Measurements from ENCODE around the gene AHDC1. TPM values are rescaled to one million over a fixed set of nuclear protein-coding genes. Genes with fewer than 3 reads are reported as not detected.

The AHDC1 gene
- total and polyA plus RNA-seq, 8 donors = 5.8 to 95.0 (median 19.7) TPM

GRCh38 chr1:27566462-27567145 lies 37.3 kb downstream of the AHDC1 start:
- Histone ChIP-seq H3K27ac (peak overlapping the region; percentile 15 to 97 (median 95)), H3K4me3 (no peak overlapping the region), H3K36me3 (no peaks in the 10 kb centered on the region), H3K4me1 (peaks cover 99 to 100% (median 100%) of the 10 kb centered on the region in 4 donors), H3K27me3 (no peaks in the 10 kb centered on the region), H3K9me3 (no peaks in the 10 kb centered on the region)
- peak in 1 of 2 donors; percentile 44 for DNase-seq
- WGBS, 5 donors = 59 to 78% (median 71%) methylated on average over 12 to 13 of the region's 13 CpGs
- TF ChIP-seq POLR2AphosphoS5 (IDR thresholded peaks at IDR 0.05) (no peak), EP300 (IDR thresholded peaks at IDR 0.05) (no peak), POLR2A (IDR thresholded peaks at IDR 0.05) (no peak), CTCF (IDR thresholded peaks at IDR 0.05) (no peak)
- intact Hi-C loops (cut with DNase I; ENCODE audit: low total_unique reads) = no loop called here

GRCh38 chr1:27564710-27565649 lies 39.0 kb downstream of the AHDC1 start:
- Histone ChIP-seq H3K4me3 (peak overlapping the region in 1 of 4 donors; percentile 19), H3K27ac (peak overlapping the region; percentile 88 to 97 (median 95)), H3K4me1 (peaks cover 96 to 100% (median 100%) of the 10 kb centered on the region in 4 donors), H3K36me3 (no peaks in the 10 kb centered on the region), H3K27me3 (no peaks in the 10 kb centered on the region), H3K9me3 (no peaks in the 10 kb centered on the region)
- no peak for TF ChIP-seq CTCF (IDR thresholded peaks at IDR 0.05)
- TF ChIP-seq POLR2A (IDR thresholded peaks at IDR 0.05) = no peak
- no peak for TF ChIP-seq EP300 (IDR thresholded peaks at IDR 0.05)
- TF ChIP-seq POLR2AphosphoS5 (IDR thresholded peaks at IDR 0.05) = no peak
- intact Hi-C loops (cut with DNase I; ENCODE audit: low total_unique reads) = no loop called here
- 51 to 81% (median 72%) methylated on average over 9 to 26 of the region's 26 CpGs for WGBS, 5 donors
- DNase-seq = peak in 1 of 2 donors; percentile 75

GRCh38 chr1:27563591-27564471 lies 40.1 kb downstream of the AHDC1 start:
- no peaks in the 10 kb centered on the region for H3K9me3 ChIP-seq
- intact Hi-C loops (cut with DNase I; ENCODE audit: low total_unique reads) = no loop called here
- H3K4me1 ChIP-seq = peaks cover 85 to 100% (median 95%) of the 10 kb centered on the region in 4 donors
- 27 to 41% (median 32%) methylated on average over 8 to 10 of the region's 10 CpGs for WGBS, 5 donors
- peak overlapping the region; percentile 88 to 97 (median 95) for H3K27ac ChIP-seq
- peaks cover 0 to 3% (median under 1%) of the 10 kb centered on the region in 4 donors for H3K36me3 ChIP-seq
- DNase-seq = peak; percentile 83 to 88
- peak overlapping the region in 1 of 4 donors; percentile 19 for H3K4me3 ChIP-seq
- no peaks in the 10 kb centered on the region for H3K27me3 ChIP-seq
- TF ChIP-seq EP300 (IDR thresholded peaks at IDR 0.05) (no peak), CTCF (IDR thresholded peaks at IDR 0.05) (no peak), POLR2A (IDR thresholded peaks at IDR 0.05) (no peak), POLR2AphosphoS5 (IDR thresholded peaks at IDR 0.05) (peak in 2 of 3 donors; percentile 62 to 76)

- 24 to 51% (median 33%) methylated on average over 4 of the region's 4 CpGs for WGBS, 5 donors
- Histone ChIP-seq H3K36me3 (peaks cover 0 to 9% (median 4%) of the 10 kb centered on the region in 4 donors), H3K27ac (peak overlapping the region; percentile 88 to 97 (median 95)), H3K9me3 (no peaks in the 10 kb centered on the region), H3K4me1 (peaks cover 85 to 100% (median 96%) of the 10 kb centered on the region in 4 donors), H3K4me3 (no peak overlapping the region), H3K27me3 (no peaks in the 10 kb centered on the region)
- DNase-seq = no peak
- TF ChIP-seq POLR2A (IDR thresholded peaks at IDR 0.05) = no peak
- TF ChIP-seq CTCF (IDR thresholded peaks at IDR 0.05) = no peak
- TF ChIP-seq EP300 (IDR thresholded peaks at IDR 0.05) = no peak
- no peak for TF ChIP-seq POLR2AphosphoS5 (IDR thresholded peaks at IDR 0.05)
- intact Hi-C loops (cut with DNase I; ENCODE audit: low total_unique reads) = no loop called here
Observed at GRCh38 chr1:27563341-27563590, 40.7 kb downstream of the AHDC1 start.

Measured in stomach (tissue), 9 donors.